CD4-positive, alpha-beta T cell treated with Interleukin-17A for 4 hours (primary cell): ENCODE data around the gene SPRN.
"Not testable (repeated sequence)": the region's sequence is repeated elsewhere in the genome, so short reads cannot be mapped to it uniquely, and the experiment has no call there.

Source experiments
- DNase-seq: peaks from one replicate; pipeline ENCODE4 v3.0.0-alpha.2; 2020; ENCODE audit warnings: mixed read lengths

SPRN gene

GRCh38 chr10:133383551-133383950 is 40.9 kb downstream of the SPRN start:
- no peak for DNase-seq

- no peak for DNase-seq
These were observed 43.4 kb downstream of the SPRN start for GRCh38 chr10:133381036-133381435.

GRCh38 chr10:133379801-133380666 is 44.4 kb downstream of the SPRN start:
- no peak for DNase-seq

- peak; percentile 69 for DNase-seq
These were observed 45.1 kb downstream of the SPRN start, which contains the start of gene PAOX for GRCh38 chr10:133379152-133379800. Gene PAOX, plus strand, starts transcription at chr10:133379262. Its CDS starts 55 bp downstream, at chr10:133379317.

- DNase-seq: peak; percentile 75
These were observed 46.0 kb downstream of the SPRN start for GRCh38 chr10:133378251-133379096.

GRCh38 chr10:133377818-133378250 is 46.6 kb downstream of the SPRN start:
- no peak for DNase-seq

GRCh38 chr10:133377025-133377817 is 47.2 kb downstream of the SPRN start:
- DNase-seq: no peak

- DNase-seq: not testable (repeated sequence)
These were observed 48.2 kb downstream of the SPRN start for GRCh38 chr10:133376183-133376582.

GRCh38 chr10:133375357-133376115 is 48.9 kb downstream of the SPRN start:
- no peak for DNase-seq

GRCh38 chr10:133373174-133374090 is 51.0 kb downstream of the SPRN start, which contains the start of gene ECHS1:
Gene ECHS1, minus strand, starts transcription at chr10:133373354. Its CDS starts 21 bp downstream, at chr10:133373333.
- DNase-seq: peak; percentile 94

GRCh38 chr10:133372507-133372906 is 51.9 kb downstream of the SPRN start:
- DNase-seq: no peak
